SK-N-SH treated with all-trans-retinoic acid at 6 μM for 48 hours (cell line): ENCODE measurements around the gene CCDC68.
A peak's percentile ranks its signal among the peaks of the same experiment; 100 is the strongest.

Experiments used
- ATAC-seq: fragments of 200-7000 bp; cut with Tn5 transposase; 3 replicates; pipeline ENCODE4 v1.9.1; 2020; ENCODE audit warnings: mild to moderate bottlenecking, moderate library complexity
- ARNTL ChIP-seq: fragments of 450-650 bp; formaldehyde crosslinking; IDR thresholded peaks from 2 replicates; pipeline ENCODE4 v1.5.0; 2020; ENCODE audit warnings: low read depth, mild to moderate bottlenecking, moderate library complexity, borderline replicate concordance
- BACH2 ChIP-seq: fragments of 250-450 bp; sonication (Bioruptor Pico); IDR thresholded peaks from 2 replicates; pipeline ENCODE4 v1.9.0; 2021; ENCODE audit warnings: mild to moderate bottlenecking, borderline replicate concordance
- CSDC2 ChIP-seq: fragments of 250-450 bp; sonication (Bioruptor Pico); IDR thresholded peaks from 2 replicates; pipeline ENCODE4 v1.5.0; 2020; ENCODE audit warnings: mild to moderate bottlenecking, moderate library complexity
- ESRRG ChIP-seq: fragments of 250-450 bp; sonication (Bioruptor Pico); IDR thresholded peaks from 2 replicates; pipeline ENCODE4 v1.6.1; 2021; ENCODE audit warnings: mild to moderate bottlenecking
- GLIS3 ChIP-seq: fragments of 250-450 bp; sonication (Bioruptor Pico); IDR thresholded peaks from 2 replicates; pipeline ENCODE4 v1.5.0; 2020; ENCODE audit warnings: mild to moderate bottlenecking, moderate library complexity
- ISL1 ChIP-seq: fragments of 250-450 bp; sonication (Bioruptor Pico); IDR thresholded peaks from 2 replicates; pipeline ENCODE4 v2.1.2; 2022; ENCODE audit warnings: mild to moderate bottlenecking, moderate library complexity
- OSR1 ChIP-seq: fragments of 250-450 bp; sonication (Bioruptor Pico); IDR thresholded peaks from 2 replicates; pipeline ENCODE4 v1.8.0; 2022; ENCODE audit warnings: moderate library complexity, mild to moderate bottlenecking, inconsistent platforms
- POU6F1 ChIP-seq: fragments of 250-450 bp; sonication (Bioruptor Pico); IDR thresholded peaks from 2 replicates; pipeline ENCODE4 v1.8.0; 2021; ENCODE audit warnings: low read depth, mild to moderate bottlenecking, moderate library complexity, borderline replicate concordance
- PPARA ChIP-seq: fragments of 250-450 bp; sonication (Bioruptor Pico); IDR thresholded peaks from 2 replicates; pipeline ENCODE4 v1.5.0; 2020; ENCODE audit warnings: mild to moderate bottlenecking, borderline replicate concordance
- SNAI2 ChIP-seq: fragments of 250-450 bp; sonication (Bioruptor Pico); IDR thresholded peaks from 2 replicates; pipeline ENCODE4 v1.5.0; 2020; ENCODE audit warnings: mild to moderate bottlenecking, moderate library complexity
- TCF4 ChIP-seq: fragments of 250-450 bp; sonication (Bioruptor Pico); IDR thresholded peaks from 2 replicates; pipeline ENCODE4 v1.8.0; 2021; ENCODE audit warnings: mild to moderate bottlenecking, moderate library complexity, borderline replicate concordance
- ZC3H10 ChIP-seq: fragments of 250-450 bp; sonication (Bioruptor Pico); IDR thresholded peaks from 2 replicates; pipeline ENCODE4 v1.5.1; 2021; ENCODE audit warnings: mild to moderate bottlenecking, moderate library complexity
- ZFP3 ChIP-seq: fragments of 250-450 bp; sonication (Bioruptor Pico); IDR thresholded peaks from 2 replicates; pipeline ENCODE4 v1.5.0; 2020; ENCODE audit warnings: mild to moderate bottlenecking, moderate library complexity
- ZFP30 ChIP-seq: fragments of 450-650 bp; formaldehyde crosslinking; IDR thresholded peaks from 2 replicates; pipeline ENCODE4 v1.5.0; 2022; ENCODE audit warnings: mild to moderate bottlenecking, moderate library complexity
- ZNF565 ChIP-seq: fragments of 450-650 bp; formaldehyde crosslinking; conservative IDR thresholded peaks from 2 replicates; pipeline ENCODE4 v1.5.0; 2020; ENCODE audit warnings: low read depth, mild to moderate bottlenecking, moderate library complexity
- ZNF70 ChIP-seq: fragments of 450-650 bp; formaldehyde crosslinking; IDR thresholded peaks from 2 replicates; pipeline ENCODE4 v1.5.0; 2020; ENCODE audit warnings: mild to moderate bottlenecking, moderate library complexity
- ZNF8 ChIP-seq: fragments of 450-650 bp; formaldehyde crosslinking; IDR thresholded peaks from 2 replicates; pipeline ENCODE4 v1.5.0; 2020; ENCODE audit warnings: mild to moderate bottlenecking, moderate library complexity
- TF ChIP-seq, protein P1 (sequence below): fragments of 250-450 bp; sonication (Bioruptor Pico); IDR thresholded peaks from 2 replicates; pipeline ENCODE4 v1.8.0; 2020; ENCODE audit warnings: mild to moderate bottlenecking, moderate library complexity, borderline replicate concordance
- TF ChIP-seq, protein P2 (sequence below): fragments of 250-450 bp; sonication (Bioruptor Pico); IDR thresholded peaks from 2 replicates; pipeline ENCODE4 v1.5.1; 2020; ENCODE audit warnings: low read depth, mild to moderate bottlenecking, moderate library complexity

CCDC68 gene

DNA sequence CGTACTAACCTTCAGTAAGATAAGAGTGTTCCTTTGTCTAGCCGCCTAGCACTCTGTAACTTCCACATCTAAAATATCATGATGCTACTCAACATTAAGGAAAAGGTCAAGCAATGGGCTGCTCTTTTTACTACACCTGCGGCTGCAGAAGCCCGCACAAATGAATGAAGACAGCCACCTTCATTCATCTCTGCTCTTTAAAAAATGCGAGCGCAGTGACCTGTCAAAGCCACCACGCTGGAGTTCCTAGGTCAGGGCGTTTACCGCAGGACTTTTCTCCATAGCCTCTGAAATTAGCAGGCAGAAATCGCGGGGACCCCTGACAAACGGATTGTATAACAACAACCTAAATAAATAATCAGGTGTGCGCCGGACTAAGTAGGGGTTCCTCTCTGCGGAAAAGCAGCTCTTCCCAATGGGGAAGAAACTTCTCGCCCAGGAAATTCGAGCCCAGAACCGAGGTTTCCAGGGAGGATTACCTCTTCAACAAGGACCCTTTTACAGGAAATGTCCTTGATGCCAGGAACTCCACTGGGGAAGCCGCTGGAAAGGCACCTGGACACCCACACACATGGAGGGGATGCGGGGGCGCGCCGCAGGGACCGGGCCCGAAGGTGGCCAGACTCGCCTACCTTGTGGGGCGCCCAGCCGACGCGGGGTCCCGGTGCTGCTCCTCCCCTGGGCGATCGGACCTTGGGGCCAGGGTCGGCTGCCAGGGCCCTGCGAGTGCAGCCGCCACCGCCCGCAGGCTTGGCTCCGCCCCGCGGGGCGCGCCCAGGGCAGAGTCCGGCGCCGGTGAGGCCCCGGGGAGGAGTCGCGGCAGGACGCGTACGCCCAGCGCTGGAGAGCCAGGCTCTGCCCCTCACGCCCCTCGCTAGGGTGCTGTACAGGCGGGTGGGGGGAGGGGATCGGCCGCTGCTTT lies at the start of gene CCDC68:
Gene CCDC68 (minus strand): TSS at position 758 of the 922 bp plus-strand sequence. CDS start 16,670 bp downstream, outside the sequence.
- no peak for TF ChIP-seq ZFP30 (CRISPR knock-in tag)
- no peak for TF ChIP-seq ZNF565 (CRISPR knock-in tag)
- no peak for TF ChIP-seq ZNF70
- TF ChIP-seq POU6F1 (CRISPR knock-in tag) = no peak
- no peak for TF ChIP-seq BACH2 (CRISPR knock-in tag)
- TF ChIP-seq ARNTL (CRISPR knock-in tag) = no peak
- TF ChIP-seq ZC3H10 (CRISPR knock-in tag) = no peak
- no peak for TF ChIP-seq ZFP3
- TF ChIP-seq GLIS3 (CRISPR knock-in tag) = no peak
- TF ChIP-seq, protein P1, sequence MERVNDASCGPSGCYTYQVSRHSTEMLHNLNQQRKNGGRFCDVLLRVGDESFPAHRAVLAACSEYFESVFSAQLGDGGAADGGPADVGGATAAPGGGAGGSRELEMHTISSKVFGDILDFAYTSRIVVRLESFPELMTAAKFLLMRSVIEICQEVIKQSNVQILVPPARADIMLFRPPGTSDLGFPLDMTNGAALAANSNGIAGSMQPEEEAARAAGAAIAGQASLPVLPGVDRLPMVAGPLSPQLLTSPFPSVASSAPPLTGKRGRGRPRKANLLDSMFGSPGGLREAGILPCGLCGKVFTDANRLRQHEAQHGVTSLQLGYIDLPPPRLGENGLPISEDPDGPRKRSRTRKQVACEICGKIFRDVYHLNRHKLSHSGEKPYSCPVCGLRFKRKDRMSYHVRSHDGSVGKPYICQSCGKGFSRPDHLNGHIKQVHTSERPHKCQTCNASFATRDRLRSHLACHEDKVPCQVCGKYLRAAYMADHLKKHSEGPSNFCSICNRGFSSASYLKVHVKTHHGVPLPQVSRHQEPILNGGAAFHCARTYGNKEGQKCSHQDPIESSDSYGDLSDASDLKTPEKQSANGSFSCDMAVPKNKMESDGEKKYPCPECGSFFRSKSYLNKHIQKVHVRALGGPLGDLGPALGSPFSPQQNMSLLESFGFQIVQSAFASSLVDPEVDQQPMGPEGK (CRISPR knock-in tag) = no peak
- TF ChIP-seq ZNF8 = no peak
- TF ChIP-seq, protein P2, sequence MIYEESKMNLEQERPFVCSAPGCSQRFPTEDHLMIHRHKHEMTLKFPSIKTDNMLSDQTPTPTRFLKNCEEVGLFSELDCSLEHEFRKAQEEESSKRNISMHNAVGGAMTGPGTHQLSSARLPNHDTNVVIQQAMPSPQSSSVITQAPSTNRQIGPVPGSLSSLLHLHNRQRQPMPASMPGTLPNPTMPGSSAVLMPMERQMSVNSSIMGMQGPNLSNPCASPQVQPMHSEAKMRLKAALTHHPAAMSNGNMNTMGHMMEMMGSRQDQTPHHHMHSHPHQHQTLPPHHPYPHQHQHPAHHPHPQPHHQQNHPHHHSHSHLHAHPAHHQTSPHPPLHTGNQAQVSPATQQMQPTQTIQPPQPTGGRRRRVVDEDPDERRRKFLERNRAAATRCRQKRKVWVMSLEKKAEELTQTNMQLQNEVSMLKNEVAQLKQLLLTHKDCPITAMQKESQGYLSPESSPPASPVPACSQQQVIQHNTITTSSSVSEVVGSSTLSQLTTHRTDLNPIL (CRISPR knock-in tag) = no peak
- TF ChIP-seq ESRRG = no peak
- no peak for TF ChIP-seq OSR1 (CRISPR knock-in tag)
- no peak for ATAC-seq

DNA sequence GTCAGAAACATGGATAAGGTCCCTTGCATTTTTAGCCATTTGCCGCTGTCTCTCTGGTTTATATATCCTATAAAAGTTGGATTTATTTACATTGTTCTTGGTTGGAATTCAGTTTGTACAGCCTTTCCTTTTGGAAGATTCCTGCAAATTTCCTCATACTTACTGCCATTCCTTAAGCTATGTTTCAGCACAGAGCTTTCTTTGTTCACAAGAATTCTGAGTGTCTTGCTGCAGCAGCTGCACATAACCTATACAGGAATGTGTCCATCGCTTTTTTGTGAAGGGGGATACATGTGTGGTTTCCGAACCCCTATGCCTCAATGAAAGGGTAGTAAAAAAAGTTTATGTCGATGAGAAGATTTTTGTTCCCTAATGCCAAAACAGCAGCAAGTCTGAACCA lies 48.3 kb upstream of the CCDC68 start:
- TF ChIP-seq ARNTL (CRISPR knock-in tag) = no peak
- TF ChIP-seq, all 23 proteins: peak for 0
- ATAC-seq = no peak

GRCh38 chr18:55003695-55004094 lies 44.4 kb upstream of the CCDC68 start:
- ATAC-seq = no peak
- TF ChIP-seq CSDC2 (CRISPR knock-in tag) = no peak
- TF ChIP-seq ARNTL (CRISPR knock-in tag) = no peak
- TF ChIP-seq SNAI2 (CRISPR knock-in tag) = no peak
- TF ChIP-seq, protein P2 (CRISPR knock-in tag) = no peak
- TF ChIP-seq TCF4 (CRISPR knock-in tag) = peak; percentile 22; the same call in 1 of the 2 replicates

DNA sequence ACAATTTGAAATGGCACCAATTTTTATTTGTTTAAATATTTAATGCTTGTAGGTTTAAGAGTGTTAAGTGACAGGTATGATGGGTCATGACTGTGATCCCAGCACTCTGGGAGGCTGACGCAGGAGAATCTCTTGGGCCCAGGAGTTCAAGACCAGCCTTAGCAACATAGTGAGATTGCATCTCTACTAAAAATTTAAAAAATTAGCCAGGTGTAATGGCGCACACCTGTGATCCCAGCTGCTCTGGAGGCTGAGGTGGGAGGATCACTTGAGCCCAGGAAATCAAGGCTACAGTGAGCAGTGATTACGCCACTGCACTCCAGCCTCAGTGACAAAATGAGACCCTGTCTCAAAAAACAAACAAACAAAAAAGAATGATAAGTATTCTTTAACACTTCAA lies 43.0 kb upstream of the CCDC68 start:
- no peak for ATAC-seq
- TF ChIP-seq ZNF8 (no peak), ISL1 (CRISPR knock-in tag) (no peak), PPARA (CRISPR knock-in tag) (no peak), TCF4 (CRISPR knock-in tag) (no peak), POU6F1 (CRISPR knock-in tag) (no peak)
- TF ChIP-seq, protein P1 (CRISPR knock-in tag) = no peak
- TF ChIP-seq, protein P2 (CRISPR knock-in tag) = no peak
